Measurements from ENCODE around the gene FLNC.

The FLNC gene

GRCh38 chr7:128838109-128838779, 8.0 kb downstream of the FLNC start:
- Histone ChIP-seq H3K9me2 (replicated peaks; ENCODE audit: control insufficient read depth, low read length) (no peaks in the 10 kb centered on the region), H3K36me3 (ENCODE audit: control insufficient read depth, low read length) (no peaks in the 10 kb centered on the region), H3K4me2 (ENCODE audit: low read length) (no peak overlapping the region), H3F3A (ENCODE audit: control insufficient read depth, insufficient read depth) (peaks cover 4% of the 10 kb centered on the region), H3K4me3 (ENCODE audit: low read length) (no peak overlapping the region), H3K4me1 (ENCODE audit: control insufficient read depth, low read length) (peaks cover 24% of the 10 kb centered on the region), H3K27ac (ENCODE audit: low read depth, low read length) (no peak overlapping the region), H4K20me1 (ENCODE audit: control insufficient read depth, insufficient read depth, low read depth, low read length) (no peaks in the 10 kb centered on the region), H3K27me3 (ENCODE audit: control insufficient read depth, low read length) (peaks cover 3% of the 10 kb centered on the region; the same call in 1 of the 2 replicates), H3K9me3 (ENCODE audit: control insufficient read depth, insufficient read depth, low read length) (no peaks in the 10 kb centered on the region), H3K79me2 (ENCODE audit: control insufficient read depth, low read length) (no peaks in the 10 kb centered on the region)
- no peak for TF ChIP-seq EZH2phosphoT487 (IDR thresholded peaks at IDR 0.05; ENCODE audit: borderline replicate concordance, low read length)
- TF ChIP-seq, protein P1, sequence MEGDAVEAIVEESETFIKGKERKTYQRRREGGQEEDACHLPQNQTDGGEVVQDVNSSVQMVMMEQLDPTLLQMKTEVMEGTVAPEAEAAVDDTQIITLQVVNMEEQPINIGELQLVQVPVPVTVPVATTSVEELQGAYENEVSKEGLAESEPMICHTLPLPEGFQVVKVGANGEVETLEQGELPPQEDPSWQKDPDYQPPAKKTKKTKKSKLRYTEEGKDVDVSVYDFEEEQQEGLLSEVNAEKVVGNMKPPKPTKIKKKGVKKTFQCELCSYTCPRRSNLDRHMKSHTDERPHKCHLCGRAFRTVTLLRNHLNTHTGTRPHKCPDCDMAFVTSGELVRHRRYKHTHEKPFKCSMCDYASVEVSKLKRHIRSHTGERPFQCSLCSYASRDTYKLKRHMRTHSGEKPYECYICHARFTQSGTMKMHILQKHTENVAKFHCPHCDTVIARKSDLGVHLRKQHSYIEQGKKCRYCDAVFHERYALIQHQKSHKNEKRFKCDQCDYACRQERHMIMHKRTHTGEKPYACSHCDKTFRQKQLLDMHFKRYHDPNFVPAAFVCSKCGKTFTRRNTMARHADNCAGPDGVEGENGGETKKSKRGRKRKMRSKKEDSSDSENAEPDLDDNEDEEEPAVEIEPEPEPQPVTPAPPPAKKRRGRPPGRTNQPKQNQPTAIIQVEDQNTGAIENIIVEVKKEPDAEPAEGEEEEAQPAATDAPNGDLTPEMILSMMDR (IDR thresholded peaks at IDR 0.05; ENCODE audit: low read depth, low read length, poor library complexity, severe bottlenecking) = no peak

GRCh38 chr7:128838981-128839731, 8.9 kb downstream of the FLNC start:
- peaks cover 4% of the 10 kb centered on the region for H3F3A ChIP-seq (ENCODE audit: control insufficient read depth, insufficient read depth)
- H3K36me3 ChIP-seq (ENCODE audit: control insufficient read depth, low read length) = no peaks in the 10 kb centered on the region
- no peaks in the 10 kb centered on the region for H3K79me2 ChIP-seq (ENCODE audit: control insufficient read depth, low read length)
- H3K4me3 ChIP-seq (ENCODE audit: low read length) = no peak overlapping the region
- no peaks in the 10 kb centered on the region for H3K27me3 ChIP-seq (ENCODE audit: control insufficient read depth, low read length)
- H3K9me3 ChIP-seq (ENCODE audit: control insufficient read depth, insufficient read depth, low read length) = no peaks in the 10 kb centered on the region
- H3K27ac ChIP-seq (ENCODE audit: low read depth, low read length) = no peak overlapping the region
- TF ChIP-seq, protein P1 (IDR thresholded peaks at IDR 0.05; ENCODE audit: low read depth, low read length, poor library complexity, severe bottlenecking) = no peak
- no peak for TF ChIP-seq EZH2phosphoT487 (IDR thresholded peaks at IDR 0.05; ENCODE audit: borderline replicate concordance, low read length)
- no peak overlapping the region for H3K4me2 ChIP-seq (ENCODE audit: low read length)
- no peaks in the 10 kb centered on the region for H3K9me2 ChIP-seq (replicated peaks; ENCODE audit: control insufficient read depth, low read length)
- H4K20me1 ChIP-seq (ENCODE audit: control insufficient read depth, insufficient read depth, low read depth, low read length) = no peaks in the 10 kb centered on the region
- peaks cover 17% of the 10 kb centered on the region for H3K4me1 ChIP-seq (ENCODE audit: control insufficient read depth, low read length)

DNA sequence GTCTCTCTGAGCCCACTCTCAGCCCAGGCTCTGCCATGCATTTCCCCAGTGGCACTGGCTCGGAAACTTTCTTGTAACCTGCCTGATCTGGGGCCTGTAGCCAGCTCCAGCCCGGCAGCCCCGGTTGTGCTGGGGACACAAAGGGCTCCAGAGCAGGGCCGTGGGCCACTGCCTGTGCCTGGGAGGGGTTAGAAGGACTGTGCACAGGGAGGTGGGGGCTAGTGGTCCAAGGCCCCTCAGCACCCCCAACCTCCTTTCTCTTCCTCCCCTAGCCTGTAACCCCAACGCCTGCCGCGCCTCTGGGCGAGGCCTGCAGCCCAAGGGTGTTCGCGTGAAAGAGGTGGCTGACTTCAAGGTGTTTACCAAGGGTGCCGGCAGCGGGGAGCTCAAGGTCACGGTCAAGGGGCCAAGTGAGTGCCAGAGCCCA, 9.6 kb downstream of the FLNC start:
- no peak overlapping the region for H3K27ac ChIP-seq (ENCODE audit: low read depth, low read length)
- H3K9me2 ChIP-seq (replicated peaks; ENCODE audit: control insufficient read depth, low read length) = no peaks in the 10 kb centered on the region
- H3K4me2 ChIP-seq (ENCODE audit: low read length) = no peak overlapping the region
- no peaks in the 10 kb centered on the region for H4K20me1 ChIP-seq (ENCODE audit: control insufficient read depth, insufficient read depth, low read depth, low read length)
- peaks cover 1% of the 10 kb centered on the region for H3F3A ChIP-seq (ENCODE audit: control insufficient read depth, insufficient read depth)
- TF ChIP-seq EZH2phosphoT487 (IDR thresholded peaks at IDR 0.05; ENCODE audit: borderline replicate concordance, low read length) = no peak
- TF ChIP-seq, protein P1 (IDR thresholded peaks at IDR 0.05; ENCODE audit: low read depth, low read length, poor library complexity, severe bottlenecking) = no peak
- H3K36me3 ChIP-seq (ENCODE audit: control insufficient read depth, low read length) = no peaks in the 10 kb centered on the region
- H3K4me1 ChIP-seq (ENCODE audit: control insufficient read depth, low read length) = peaks cover 17% of the 10 kb centered on the region
- H3K9me3 ChIP-seq (ENCODE audit: control insufficient read depth, insufficient read depth, low read length) = no peaks in the 10 kb centered on the region
- H3K27me3 ChIP-seq (ENCODE audit: control insufficient read depth, low read length) = no peaks in the 10 kb centered on the region
- H3K4me3 ChIP-seq (ENCODE audit: low read length) = no peak overlapping the region
- H3K79me2 ChIP-seq (ENCODE audit: control insufficient read depth, low read length) = no peaks in the 10 kb centered on the region

Data from DOHH2 (cell line).